Psoas muscle (tissue), 8 donors: Measurements from ENCODE around the gene SNN. TPM values are rescaled to one million over a fixed set of nuclear protein-coding genes. Genes with fewer than 3 reads are reported as not detected.

ENCODE experiments used
- ATAC-seq, 4 donors: fragments of 200-7000 bp; cut with Tn5 transposase; one replicate each; pipeline ENCODE4 v1.9.1; 2020; ENCODE audit warnings: moderate library complexity in 3 of 4, mild to moderate bottlenecking in 2 of 4
- DNase-seq, 2 donors: peaks; one replicate each; pipeline ENCODE4 v3.0.0-alpha.2; 2020
- H3K27ac ChIP-seq: fragments of 200-600 bp; one replicate; pipeline ENCODE4 v1.8.0; 2022
- H3K27me3 ChIP-seq, 3 donors: fragments of 200-600 bp in 1 of 3; one replicate each; pipeline versions ENCODE4 v1.6.1 to v1.8.0; 2013 to 2022; ENCODE audit warnings: low read length in 2 of 3, mild to moderate bottlenecking in 2 of 3, moderate library complexity in 1 of 3; ENCODE audit not compliant: insufficient read depth in 3 of 3
- H3K36me3 ChIP-seq, 2 donors: fragments of 200-600 bp in 1 of 2; one replicate each; pipeline versions ENCODE4 v1.6.1 to v1.8.0; 2013 to 2022; ENCODE audit warnings: low read depth in 1 of 2, mild to moderate bottlenecking in 1 of 2, moderate library complexity in 1 of 2; ENCODE audit not compliant: insufficient read depth in 1 of 2
- H3K4me1 ChIP-seq: fragments of 200-600 bp; one replicate; pipeline ENCODE4 v1.8.0; 2022
- H3K4me3 ChIP-seq: fragments of 200-600 bp; one replicate; pipeline ENCODE4 v1.8.0; 2022; ENCODE audit warnings: mild to moderate bottlenecking
- H3K9me3 ChIP-seq: fragments of 200-600 bp; one replicate; pipeline ENCODE4 v1.8.0; 2022
- CTCF ChIP-seq: fragments of 200-600 bp; IDR thresholded peaks from one replicate; pipeline ENCODE4 v1.8.0; 2022; ENCODE audit warnings: antibody characterized with exemption
- whole genome bisulfite sequencing, 3 donors: extraction: QIAGEN DNeasy Blood & Tissue Kit; methylation state at CpG; one replicate each; pipeline versions ENCODE4 v1.1.6 to v1.1.7; 2013; 5-methylcytosine and 5-hydroxymethylcytosine counted together
- intact Hi-C, 2 donors: fragments of 100-400 bp; cut with DNase I; formaldehyde crosslinking; loops; one replicate each; pipeline versions ENCODE4 v1.11.0 to v1.14.2; 2022
- polyA plus RNA-seq, 3 donors: library from polyadenylated mRNA; stranded (reverse); fragments of 200-250 nt; gene quantifications; one replicate each; pipeline ENCODE4 v1.2.3, GENCODE V29; 2013
- total RNA-seq, 4 donors: library from RNA; stranded (reverse); fragmentation: NEBNext Ultra II Directional in 2 of 4; extraction: Animal tissue kit (Norgen Biotek cat#: 25700) in 2 of 4; gene quantifications; one replicate each; pipeline versions ENCODE4 v1.2.1 to v1.2.4, GENCODE V29; 2021 to 2023
- donor health status: healthy with polysubstance abuse.
- donor health status: DM: no; HTN: no; CAD: no; lungs with moderate emphysema.
- donor health status: Bipolar disorder and iron deficiency.
- donor health status: healthy.
- donor health status: DM: yes; HTN: yes; CAD: no.
- donor health status: DM: no; HTN: no; CAD: no.
- donor health status: DM: no; HTN: no; CAD: no.
- donor health status: DM: yes; HTN: yes; CAD: no.

SNN gene
- total and polyA plus RNA-seq, 7 donors = 30.3 to 152 (median 100) TPM

DNA sequence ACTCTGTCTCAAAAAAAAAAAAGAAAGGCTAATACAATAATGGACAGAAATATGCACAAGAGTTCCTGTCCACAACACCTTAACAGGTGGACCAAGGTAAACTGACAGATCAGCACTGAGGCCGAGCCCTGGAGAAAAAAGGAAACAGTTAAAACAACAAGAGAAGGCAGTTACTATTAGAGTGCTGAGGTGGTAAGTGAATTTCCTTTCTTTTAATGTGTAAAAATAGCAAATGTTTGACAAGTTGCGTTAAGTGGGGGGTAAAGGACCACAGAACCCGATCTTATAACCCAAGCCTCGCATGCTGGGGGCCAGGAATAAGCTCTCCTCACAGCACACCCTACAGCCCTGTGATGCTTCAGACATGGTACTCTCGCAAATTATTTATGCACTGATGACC lies 49.6 kb downstream of the SNN start:
- TF ChIP-seq CTCF = no peak
- intact Hi-C loops = loop anchor here (5.0 to 10.0 kb wide), 3 partner anchors 73 to 753 kb away; no protein-coding TSS in a partner anchor
- ATAC-seq (no peak), DNase-seq (no peak)
- peaks cover 21% of the 10 kb centered on the region for H3K4me1 ChIP-seq
- H3K4me3 ChIP-seq = no peak overlapping the region
- no peak overlapping the region for H3K27ac ChIP-seq
- H3K9me3 ChIP-seq = no peaks in the 10 kb centered on the region
- 66 to 85% (median 71%) methylated on average over 5 of the region's 5 CpGs for WGBS, 3 donors
- H3K36me3 ChIP-seq = peaks cover 4 to 88% of the 10 kb centered on the region in 2 donors
- no peaks in the 10 kb centered on the region for H3K27me3 ChIP-seq

- H3K4me1 ChIP-seq = peaks cover 13% of the 10 kb centered on the region
- no peak for DNase-seq
- H3K36me3 ChIP-seq = peaks cover 4 to 88% of the 10 kb centered on the region in 2 donors
- H3K27ac ChIP-seq = peak overlapping the region; percentile 43
- H3K9me3 ChIP-seq = no peaks in the 10 kb centered on the region
- ATAC-seq = no peak
- no peak overlapping the region for H3K4me3 ChIP-seq
- TF ChIP-seq CTCF = no peak
- intact Hi-C loops = loop anchor here (5.0 to 10.0 kb wide), 3 partner anchors 74 to 754 kb away; no protein-coding TSS in a partner anchor
- no peaks in the 10 kb centered on the region for H3K27me3 ChIP-seq
Observed at GRCh38 chr16:11719171-11719570, 50.9 kb downstream of the SNN start.

GRCh38 chr16:11719762-11720161 lies 51.5 kb downstream of the SNN start:
- no peak overlapping the region for H3K4me3 ChIP-seq
- H3K4me1 ChIP-seq = peaks cover 10% of the 10 kb centered on the region
- H3K27me3 ChIP-seq = no peaks in the 10 kb centered on the region
- DNase-seq = no peak
- H3K27ac ChIP-seq = peak overlapping the region; percentile 43
- intact Hi-C loops = loop anchor here (5.0 to 10.0 kb wide), 3 partner anchors 75 to 755 kb away; no protein-coding TSS in a partner anchor
- TF ChIP-seq CTCF = no peak
- ATAC-seq = no peak
- peaks cover 4 to 93% of the 10 kb centered on the region in 2 donors for H3K36me3 ChIP-seq
- no peaks in the 10 kb centered on the region for H3K9me3 ChIP-seq
- WGBS, 3 donors = 91 to 98% (median 94%) methylated on average over 4 of the region's 4 CpGs

DNA sequence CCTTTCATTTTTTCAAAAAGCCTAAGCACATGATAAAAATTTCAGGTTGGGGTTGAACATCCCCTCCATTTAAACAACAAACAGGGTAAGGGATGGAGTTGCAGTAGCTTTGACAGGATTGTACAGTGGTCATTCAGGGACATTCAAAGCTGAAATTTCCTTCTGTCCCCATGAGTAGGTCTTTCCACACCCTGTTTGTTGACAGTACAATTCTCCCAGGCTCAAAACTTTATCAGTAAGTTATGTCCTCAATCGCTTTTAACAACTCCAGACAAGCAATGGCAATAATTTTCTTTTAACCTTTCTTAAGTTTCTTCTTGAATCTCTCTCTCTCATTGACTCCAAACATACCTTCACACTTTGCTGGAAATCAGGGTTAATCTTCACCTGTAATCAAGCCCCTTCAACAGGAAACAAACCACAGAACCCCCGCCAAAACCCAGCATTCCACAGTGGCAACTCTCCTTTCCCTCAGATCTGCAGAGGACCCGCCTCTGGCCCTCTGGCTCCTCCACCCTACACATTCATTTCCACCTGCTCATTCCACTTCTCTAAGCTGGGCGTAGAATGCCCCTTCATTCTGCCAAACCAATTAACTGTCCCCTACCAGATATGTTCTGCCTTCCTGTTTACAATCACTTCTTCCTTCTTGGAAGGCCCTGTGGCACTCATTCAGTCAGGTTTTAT lies 53.7 kb downstream of the SNN start:
- intact Hi-C loops = no loop called here
- H3K9me3 ChIP-seq = no peaks in the 10 kb centered on the region

More for the DNA sequence above, 53.7 kb downstream of the SNN start:
- Histone ChIP-seq H3K36me3 (peaks cover 4 to 96% of the 10 kb centered on the region in 2 donors), H3K27me3 (no peaks in the 10 kb centered on the region), H3K4me3 (no peak overlapping the region), H3K27ac (no peak overlapping the region), H3K4me1 (peaks cover 10% of the 10 kb centered on the region)
- WGBS, 3 donors = 73 to 78% (median 77%) methylated on average over 4 of the region's 4 CpGs
- ATAC-seq = peak in 2 of 4 donors; percentile 12 to 21
- no peak for TF ChIP-seq CTCF
- no peak for DNase-seq
